Loucy (cell line): ENCODE measurements around the gene NLRC3.

Experiments
- EZH2phosphoT487 ChIP-seq: fragments of 200-600 bp; IDR thresholded peaks from 2 replicates; pipeline ENCODE4 v1.6.1; 2018; ENCODE audit warnings: antibody characterized with exemption, mild to moderate bottlenecking, moderate library complexity, borderline replicate concordance
- TF ChIP-seq, protein P1 (sequence below): fragments of 200-600 bp; sonication (generic); conservative IDR thresholded peaks from 2 replicates; pipeline ENCODE4 v1.5.1; 2014; ENCODE audit warnings: mild to moderate bottlenecking, antibody characterized with exemption, low read length

DNA sequence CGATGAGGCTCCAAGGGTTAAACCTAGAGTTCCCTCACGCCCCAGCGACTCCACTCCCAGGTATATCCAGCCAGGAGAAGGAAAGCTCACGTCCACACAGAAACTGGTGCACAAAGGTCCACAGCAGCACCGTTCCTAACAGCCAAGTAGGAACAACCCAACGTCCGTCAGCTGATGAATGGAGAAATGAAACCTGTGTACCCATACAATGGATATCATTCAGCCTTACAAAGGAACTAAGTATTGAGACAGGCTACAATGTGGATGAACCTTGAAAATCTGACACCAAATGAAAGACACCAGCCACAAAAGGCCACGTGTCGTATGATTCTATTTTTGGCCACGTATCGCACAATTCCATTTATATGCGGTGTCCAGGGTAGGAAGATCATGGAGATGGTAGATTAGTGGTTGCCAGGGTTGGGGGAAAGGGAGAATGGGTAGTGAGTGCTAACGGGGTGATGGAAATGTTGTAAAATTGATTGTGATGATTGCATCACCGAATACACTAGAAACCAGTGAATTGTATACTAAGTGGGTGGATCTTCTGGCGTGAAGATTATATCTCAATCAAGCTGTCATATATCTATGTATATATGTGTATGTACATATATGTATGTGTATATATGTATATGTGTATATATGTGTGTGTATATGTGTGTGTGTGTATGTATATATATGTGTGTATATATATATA is 30.1 kb downstream of the NLRC3 start:
- TF ChIP-seq, protein P1, sequence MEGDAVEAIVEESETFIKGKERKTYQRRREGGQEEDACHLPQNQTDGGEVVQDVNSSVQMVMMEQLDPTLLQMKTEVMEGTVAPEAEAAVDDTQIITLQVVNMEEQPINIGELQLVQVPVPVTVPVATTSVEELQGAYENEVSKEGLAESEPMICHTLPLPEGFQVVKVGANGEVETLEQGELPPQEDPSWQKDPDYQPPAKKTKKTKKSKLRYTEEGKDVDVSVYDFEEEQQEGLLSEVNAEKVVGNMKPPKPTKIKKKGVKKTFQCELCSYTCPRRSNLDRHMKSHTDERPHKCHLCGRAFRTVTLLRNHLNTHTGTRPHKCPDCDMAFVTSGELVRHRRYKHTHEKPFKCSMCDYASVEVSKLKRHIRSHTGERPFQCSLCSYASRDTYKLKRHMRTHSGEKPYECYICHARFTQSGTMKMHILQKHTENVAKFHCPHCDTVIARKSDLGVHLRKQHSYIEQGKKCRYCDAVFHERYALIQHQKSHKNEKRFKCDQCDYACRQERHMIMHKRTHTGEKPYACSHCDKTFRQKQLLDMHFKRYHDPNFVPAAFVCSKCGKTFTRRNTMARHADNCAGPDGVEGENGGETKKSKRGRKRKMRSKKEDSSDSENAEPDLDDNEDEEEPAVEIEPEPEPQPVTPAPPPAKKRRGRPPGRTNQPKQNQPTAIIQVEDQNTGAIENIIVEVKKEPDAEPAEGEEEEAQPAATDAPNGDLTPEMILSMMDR: no peak
- TF ChIP-seq EZH2phosphoT487: no peak
